Measurements from ENCODE around the gene CAMLG. TPM values are rescaled to one million over a fixed set of nuclear protein-coding genes. Genes with fewer than 3 reads are reported as not detected.

The CAMLG gene
- polyA plus RNA-seq, 1 donor (not counting 4 experiments of a cell fraction or from before 2014, with no cell fraction given), result 19.9 TPM

GRCh38 chr5:134784946-134785620 lies 46.7 kb downstream of the CAMLG start:
- Histone ChIP-seq H3K4me2 (ENCODE audit: control insufficient read depth, extremely low read depth, insufficient read depth, low read depth, low read length) (no peak overlapping the region), H2AFZ (ENCODE audit: control insufficient read depth, low read length) (no peak overlapping the region), H3K79me2 (ENCODE audit: control insufficient read depth, insufficient read depth, low read length) (no peaks in the 10 kb centered on the region), H3K4me3 (ENCODE audit: control insufficient read depth in 2 of 3, extremely low read depth in 1 of 3, insufficient read depth in 2 of 3, low read depth in 1 of 3, low read length in 3 of 3) (no peak overlapping the region), H3K9me3 (ENCODE audit: control insufficient read depth, low read depth, low read length) (no peaks in the 10 kb centered on the region), H3K27me3 (ENCODE audit: control insufficient read depth, extremely low read depth, insufficient read depth, low read length) (no peaks in the 10 kb centered on the region), H3K4me1 (ENCODE audit: control insufficient read depth, extremely low read depth, insufficient read depth, low read length) (peaks cover 6% of the 10 kb centered on the region), H3K36me3 (ENCODE audit: control insufficient read depth in 2 of 2, extremely low read depth in 1 of 2, insufficient read depth in 2 of 2, low read length in 2 of 2) (peaks cover 6 to 11% of the 10 kb centered on the region in 2 experiments), H3K9me1 (ENCODE audit: control insufficient read depth, extremely low read depth, insufficient read depth, low read length) (no peaks in the 10 kb centered on the region), H3K27ac (ENCODE audit: control insufficient read depth, insufficient read depth, low read length) (no peak overlapping the region), H4K20me1 (ENCODE audit: control insufficient read depth, extremely low read depth, insufficient read depth, low read length) (no peaks in the 10 kb centered on the region), H3K9ac (ENCODE audit: control insufficient read depth, extremely low read depth, insufficient read depth, low read length) (no peak overlapping the region)
- dilution Hi-C loops (cut with MboI; ENCODE audit: extremely low pct_ligation_motif_present, low sequenced_read_pairs), result no loop called here
- DNase-seq (ENCODE audit: low read depth, low spot score) (no peak), FAIRE-seq (peak; percentile 60)
- TF ChIP-seq CTCF (optimal IDR thresholded peaks at IDR 0.05 in 1 of 3, IDR thresholded peaks at IDR 0.05 in 1 of 3, conservative IDR thresholded peaks at IDR 0.05 in 1 of 3; ENCODE audit: extremely low read depth in 1 of 3, insufficient read depth in 2 of 3, low read length in 3 of 3), result no peak
- TF ChIP-seq EZH2 (IDR thresholded peaks at IDR 0.05; ENCODE audit: low read length), result no peak

GRCh38 chr5:134787692-134788091 lies 49.3 kb downstream of the CAMLG start:
- Histone ChIP-seq H3K36me3 (ENCODE audit: control insufficient read depth in 2 of 2, extremely low read depth in 1 of 2, insufficient read depth in 2 of 2, low read length in 2 of 2) (peaks cover 13% of the 10 kb centered on the region in 2 experiments), H3K9me3 (ENCODE audit: control insufficient read depth, low read depth, low read length) (no peaks in the 10 kb centered on the region)
- dilution Hi-C loops (cut with MboI; ENCODE audit: extremely low pct_ligation_motif_present, low sequenced_read_pairs), result no loop called here

More at GRCh38 chr5:134787692-134788091, 49.3 kb downstream of the CAMLG start:
- H3K27ac ChIP-seq (ENCODE audit: control insufficient read depth, insufficient read depth, low read length), result no peak overlapping the region
- no peak for TF ChIP-seq CTCF (optimal IDR thresholded peaks at IDR 0.05 in 1 of 3, IDR thresholded peaks at IDR 0.05 in 1 of 3, conservative IDR thresholded peaks at IDR 0.05 in 1 of 3; ENCODE audit: extremely low read depth in 1 of 3, insufficient read depth in 2 of 3, low read length in 3 of 3)
- TF ChIP-seq EZH2 (IDR thresholded peaks at IDR 0.05; ENCODE audit: low read length), result no peak
- H3K79me2 ChIP-seq (ENCODE audit: control insufficient read depth, insufficient read depth, low read length), result no peaks in the 10 kb centered on the region
- H3K9me1 ChIP-seq (ENCODE audit: control insufficient read depth, extremely low read depth, insufficient read depth, low read length), result no peaks in the 10 kb centered on the region
- DNase-seq (ENCODE audit: low read depth, low spot score) (no peak), FAIRE-seq (no peak)
- H3K4me2 ChIP-seq (ENCODE audit: control insufficient read depth, extremely low read depth, insufficient read depth, low read depth, low read length), result no peak overlapping the region
- H3K4me1 ChIP-seq (ENCODE audit: control insufficient read depth, extremely low read depth, insufficient read depth, low read length), result peaks cover 6% of the 10 kb centered on the region
- H3K9ac ChIP-seq (ENCODE audit: control insufficient read depth, extremely low read depth, insufficient read depth, low read length), result no peak overlapping the region
- no peak overlapping the region for H3K4me3 ChIP-seq (ENCODE audit: control insufficient read depth in 2 of 3, extremely low read depth in 1 of 3, insufficient read depth in 2 of 3, low read depth in 1 of 3, low read length in 3 of 3)
- no peaks in the 10 kb centered on the region for H4K20me1 ChIP-seq (ENCODE audit: control insufficient read depth, extremely low read depth, insufficient read depth, low read length)
- H3K27me3 ChIP-seq (ENCODE audit: control insufficient read depth, extremely low read depth, insufficient read depth, low read length), result no peaks in the 10 kb centered on the region
- no peak overlapping the region for H2AFZ ChIP-seq (ENCODE audit: control insufficient read depth, low read length)
